MG63 (cell line): ENCODE data around the gene ACSM6. TPM values are rescaled to one million over a fixed set of nuclear protein-coding genes. Genes with fewer than 3 reads are reported as not detected.
"Not testable (repeated sequence)": the region's sequence is repeated elsewhere in the genome, so short reads cannot be mapped to it uniquely, and the experiment has no call there.

ENCODE experiments used
- DNase-seq: peaks from one replicate; pipeline ENCODE4 v3.0.0-alpha.2; 2020
- H3K27me3 ChIP-seq: fragments of 250-450 bp; sonication (Bioruptor Pico); 2 replicates; pipeline ENCODE4 v1.5.1; 2020; ENCODE audit warnings: mild to moderate bottlenecking, moderate library complexity
- H3K36me3 ChIP-seq: fragments of 250-450 bp; sonication (Bioruptor Pico); 2 replicates; pipeline ENCODE4 v1.5.1; 2020; ENCODE audit warnings: mild to moderate bottlenecking, moderate library complexity
- H3K4me3 ChIP-seq: fragments of 250-450 bp; sonication (Bioruptor Pico); 2 replicates; pipeline ENCODE4 v1.5.1; 2020; ENCODE audit warnings: mild to moderate bottlenecking, moderate library complexity
- H3K9me3 ChIP-seq: fragments of 250-450 bp; sonication (Bioruptor Pico); 2 replicates; pipeline ENCODE4 v1.5.1; 2020; ENCODE audit warnings: mild to moderate bottlenecking, moderate library complexity
- total RNA-seq: library from RNA; depleted of rRNA; stranded (reverse); fragments of >200 nt; shearing (Covaris generic); gene quantifications from 2 replicates; pipeline ENCODE4 v1.2.3, GENCODE V29; 2014; ENCODE audit warnings: low replicate concordance; rRNA removed

ACSM6 gene, protein sequence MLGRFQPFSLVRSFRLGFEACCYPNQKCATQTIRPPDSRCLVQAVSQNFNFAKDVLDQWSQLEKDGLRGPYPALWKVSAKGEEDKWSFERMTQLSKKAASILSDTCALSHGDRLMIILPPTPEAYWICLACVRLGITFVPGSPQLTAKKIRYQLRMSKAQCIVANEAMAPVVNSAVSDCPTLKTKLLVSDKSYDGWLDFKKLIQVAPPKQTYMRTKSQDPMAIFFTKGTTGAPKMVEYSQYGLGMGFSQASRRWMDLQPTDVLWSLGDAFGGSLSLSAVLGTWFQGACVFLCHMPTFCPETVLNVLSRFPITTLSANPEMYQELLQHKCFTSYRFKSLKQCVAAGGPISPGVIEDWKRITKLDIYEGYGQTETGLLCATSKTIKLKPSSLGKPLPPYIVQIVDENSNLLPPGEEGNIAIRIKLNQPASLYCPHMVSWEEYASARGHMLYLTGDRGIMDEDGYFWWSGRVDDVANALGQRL
- not detected in 2 replicates for total RNA-seq

DNA sequence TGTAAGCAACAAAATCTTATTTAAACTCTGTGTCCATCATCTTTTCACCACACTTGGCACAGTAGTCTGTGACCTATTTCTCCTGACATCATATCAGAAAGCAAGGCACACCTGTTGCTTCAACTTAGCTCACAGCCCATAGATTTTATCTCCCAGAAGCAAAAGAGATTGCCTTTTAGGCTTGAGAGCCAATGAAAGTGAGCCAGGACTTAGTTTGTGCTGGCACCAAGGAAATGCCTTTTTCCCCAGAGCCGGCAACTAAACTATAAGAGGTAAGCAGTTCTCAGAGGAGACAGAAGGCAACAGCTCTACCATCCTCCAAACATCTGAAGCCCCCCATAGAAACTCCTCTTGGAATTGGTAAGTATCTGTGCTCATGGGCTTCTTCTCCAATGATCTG lies at the start of gene ACSM6:
ACSM6 (plus strand) TSS at position 295 of the 400 bp plus-strand sequence. CDS start 248 bp downstream, outside the sequence.
- Histone ChIP-seq H3K9me3 (no peaks in the 10 kb centered on the region), H3K4me3 (no peak within 1 kb of the TSS), H3K36me3 (no peaks in the 10 kb centered on the region), H3K27me3 (peaks cover 4% of the 10 kb centered on the region; the same call in 1 of the 2 replicates)
- no peak for DNase-seq

DNA sequence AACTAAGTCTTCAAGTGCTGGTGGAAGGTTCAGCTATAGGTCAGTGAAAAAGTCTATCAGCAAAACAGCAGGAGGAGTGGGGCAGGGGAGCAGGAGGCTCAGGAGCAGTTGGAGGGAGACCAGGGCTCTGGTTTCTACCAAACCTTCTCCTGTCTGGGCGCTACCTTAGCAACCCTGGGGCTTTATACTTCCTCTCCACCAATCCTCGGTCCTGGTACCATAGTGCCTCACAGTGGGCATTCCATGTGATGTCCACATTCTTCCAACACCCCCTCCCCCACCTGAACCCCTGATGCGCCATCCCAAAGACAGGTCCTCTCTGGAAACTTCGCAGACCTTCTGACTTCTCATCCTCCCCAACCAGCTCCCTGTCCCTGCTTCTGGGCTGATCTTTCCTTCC lies 25.3 kb upstream of the ACSM6 start:
- Histone ChIP-seq H3K27me3 (no peaks in the 10 kb centered on the region), H3K36me3 (no peaks in the 10 kb centered on the region), H3K9me3 (no peaks in the 10 kb centered on the region), H3K4me3 (no peak overlapping the region)
- no peak for DNase-seq

DNA sequence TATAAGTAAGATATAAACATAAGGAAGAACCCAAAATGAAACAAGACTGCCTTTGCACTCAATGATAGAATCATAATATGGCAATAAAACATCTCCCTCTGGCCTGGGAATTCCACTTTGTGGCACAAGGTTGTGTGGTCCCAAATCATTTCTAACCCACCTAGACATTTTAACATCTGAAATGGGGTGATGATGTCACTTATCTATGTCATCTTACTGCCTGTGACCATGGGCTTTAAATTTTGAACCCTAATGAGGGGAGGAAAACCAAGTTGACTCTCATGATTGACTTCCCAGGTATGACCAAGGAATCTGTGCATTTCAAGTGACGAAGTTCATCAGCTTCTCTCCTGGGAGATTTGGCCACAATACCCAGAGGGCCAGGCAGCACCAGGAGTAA lies 24.5 kb upstream of the ACSM6 start:
- no peak overlapping the region for H3K4me3 ChIP-seq
- no peaks in the 10 kb centered on the region for H3K36me3 ChIP-seq
- H3K27me3 ChIP-seq = no peaks in the 10 kb centered on the region
- no peaks in the 10 kb centered on the region for H3K9me3 ChIP-seq
- no peak for DNase-seq

DNA sequence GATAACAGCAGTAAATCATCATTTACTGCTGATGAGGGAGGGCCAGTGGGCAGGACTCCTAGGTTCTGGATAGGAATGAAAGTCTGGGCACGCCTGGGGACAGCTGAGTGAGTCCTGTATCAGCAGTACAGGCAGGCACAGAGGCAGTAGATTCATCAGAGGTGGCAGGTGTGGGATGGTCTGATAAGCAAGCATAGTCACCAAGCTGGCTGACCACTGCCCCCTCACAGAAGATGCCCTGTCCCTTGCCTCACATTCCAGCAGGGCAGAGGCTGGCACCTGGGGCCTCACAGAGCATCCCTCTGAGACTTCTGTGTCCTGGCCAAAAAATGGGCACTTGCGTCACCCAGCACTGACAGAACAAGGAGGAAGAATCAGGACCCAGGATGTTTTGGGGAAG lies 23.2 kb upstream of the ACSM6 start:
- H3K36me3 ChIP-seq = no peaks in the 10 kb centered on the region
- H3K9me3 ChIP-seq = no peaks in the 10 kb centered on the region
- no peak overlapping the region for H3K4me3 ChIP-seq
- no peaks in the 10 kb centered on the region for H3K27me3 ChIP-seq
- DNase-seq = no peak

DNA sequence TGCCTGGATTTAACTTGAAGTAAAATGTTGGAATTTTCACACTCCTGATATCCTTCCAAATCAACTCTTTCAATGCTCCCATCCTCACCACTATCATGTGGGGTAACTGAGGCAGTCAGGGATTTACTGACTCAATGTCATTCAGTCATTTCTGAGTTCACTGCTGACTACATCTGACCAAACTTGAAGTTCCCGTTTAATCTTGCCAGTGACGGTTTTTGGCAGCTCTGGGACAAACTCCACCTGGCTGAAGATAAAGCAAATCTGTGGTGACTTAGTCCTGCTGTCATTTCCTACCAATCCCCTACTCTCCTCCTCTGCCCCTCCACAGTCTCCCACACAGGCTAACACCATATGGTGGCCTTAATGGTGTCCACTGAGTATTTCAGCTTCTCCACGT lies 22.7 kb upstream of the ACSM6 start:
- Histone ChIP-seq H3K4me3 (no peak overlapping the region), H3K27me3 (no peaks in the 10 kb centered on the region), H3K9me3 (no peaks in the 10 kb centered on the region), H3K36me3 (no peaks in the 10 kb centered on the region)
- DNase-seq = no peak

DNA sequence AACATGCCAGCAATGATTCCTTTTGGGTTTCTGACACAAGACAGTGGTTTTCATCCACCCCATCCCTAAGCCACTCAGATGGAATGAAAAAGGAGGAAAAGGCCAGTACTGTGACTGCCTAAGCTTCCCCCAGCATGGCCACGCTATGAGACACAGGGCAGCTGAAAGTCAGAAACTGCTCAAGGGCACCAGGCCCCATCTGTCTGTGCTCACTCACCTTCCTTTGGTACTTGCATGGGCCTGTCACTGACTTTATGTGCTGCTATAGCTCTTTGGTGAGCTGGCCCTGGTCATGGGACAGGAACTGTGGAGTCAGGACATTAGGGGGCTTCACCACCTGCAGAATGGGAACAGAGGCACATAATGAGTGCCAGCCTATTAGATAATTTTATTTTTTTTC lies 21.2 kb upstream of the ACSM6 start:
- Histone ChIP-seq H3K9me3 (no peaks in the 10 kb centered on the region), H3K27me3 (no peaks in the 10 kb centered on the region), H3K4me3 (no peak overlapping the region), H3K36me3 (no peaks in the 10 kb centered on the region)
- no peak for DNase-seq

DNA sequence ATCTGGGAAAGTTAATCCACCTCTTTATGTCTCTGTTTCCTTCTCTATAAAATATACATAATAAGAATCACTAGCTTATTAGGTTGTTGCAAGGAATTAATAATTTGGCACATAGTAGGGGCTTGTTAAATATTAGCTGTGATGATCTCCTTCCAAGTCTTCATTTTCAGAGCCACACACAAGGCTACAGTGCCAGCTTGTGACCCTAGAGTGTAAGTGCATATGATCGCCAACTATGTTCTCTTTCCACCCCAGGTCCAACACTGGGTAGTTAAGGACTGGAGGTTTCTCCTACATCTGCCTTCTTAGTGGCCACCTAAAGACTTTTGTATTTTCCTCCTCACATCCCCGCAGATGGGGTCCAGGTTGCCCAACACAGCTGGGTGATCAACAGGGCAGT lies 17.9 kb upstream of the ACSM6 start:
- no peak overlapping the region for H3K4me3 ChIP-seq
- H3K36me3 ChIP-seq = no peaks in the 10 kb centered on the region
- 0 out of 2 replicates have a peak, but pooled peaks cover 6% of the 10 kb centered on the region for H3K27me3 ChIP-seq
- no peak for DNase-seq
- no peaks in the 10 kb centered on the region for H3K9me3 ChIP-seq

DNA sequence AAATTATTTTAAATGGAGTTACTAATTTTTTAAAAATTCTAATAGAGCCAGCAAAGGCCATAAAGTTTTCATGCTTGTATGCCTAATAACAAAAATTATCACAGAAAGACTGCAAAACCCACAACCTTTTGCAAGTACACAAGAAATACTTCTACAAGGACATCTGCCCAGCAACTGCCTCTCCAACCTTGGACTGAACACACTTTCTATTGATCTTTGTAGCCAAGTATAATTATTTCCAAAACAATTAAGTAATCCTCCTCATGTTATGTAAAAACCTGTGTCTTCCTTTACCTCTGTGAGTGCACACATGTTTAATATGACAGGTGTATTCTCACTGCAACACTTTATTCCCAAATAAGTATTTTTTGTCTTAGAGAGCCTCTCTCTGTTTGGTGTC lies 16.6 kb upstream of the ACSM6 start:
- H3K9me3 ChIP-seq = no peaks in the 10 kb centered on the region
- no peaks in the 10 kb centered on the region for H3K36me3 ChIP-seq
- DNase-seq = no peak
- H3K4me3 ChIP-seq = no peak overlapping the region
- H3K27me3 ChIP-seq = 0 out of 2 replicates have a peak, but pooled peaks cover 6% of the 10 kb centered on the region

DNA sequence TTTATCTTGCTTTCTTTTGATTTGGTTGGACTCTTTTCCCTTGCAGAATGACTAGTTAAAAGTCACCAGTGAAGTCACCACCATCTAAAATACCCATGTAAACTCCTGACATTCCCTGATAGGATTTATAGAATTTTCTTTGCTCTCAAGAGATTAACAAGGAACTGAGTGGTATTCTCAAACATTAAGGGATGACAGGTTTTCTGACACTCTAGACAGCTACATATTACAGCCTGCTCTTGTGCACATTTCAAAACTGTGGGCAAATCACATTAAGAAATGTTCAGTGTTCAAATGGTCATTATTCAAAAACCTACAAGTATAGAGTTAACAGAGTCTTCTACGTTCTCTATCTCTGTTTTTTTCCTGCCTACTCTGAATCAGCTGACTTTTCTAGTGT lies 15.8 kb upstream of the ACSM6 start:
- DNase-seq = no peak
- no peak overlapping the region for H3K4me3 ChIP-seq

DNA sequence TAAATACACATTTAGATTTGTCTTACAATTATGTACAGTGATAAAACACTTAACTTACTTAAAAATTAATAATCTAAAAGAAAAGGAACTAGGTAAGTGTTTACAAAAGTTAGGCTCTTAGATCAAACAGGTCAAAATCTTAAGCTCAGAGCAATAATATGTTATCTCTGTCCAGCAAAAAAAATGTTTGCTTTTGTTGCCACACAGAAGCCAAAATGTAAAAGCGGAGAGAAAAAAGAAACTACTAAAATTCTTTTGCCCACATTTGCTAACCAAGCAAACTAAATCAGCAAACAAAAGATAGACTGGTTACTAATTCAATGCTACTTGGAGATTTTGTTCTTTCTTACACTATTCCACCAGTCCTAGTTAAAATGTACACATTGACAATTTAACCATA lies 15.2 kb upstream of the ACSM6 start:
- no peak for DNase-seq
- Histone ChIP-seq H3K27me3 (0 out of 2 replicates have a peak, but pooled peaks cover 6% of the 10 kb centered on the region), H3K36me3 (no peaks in the 10 kb centered on the region), H3K9me3 (no peaks in the 10 kb centered on the region), H3K4me3 (no peak overlapping the region)

More for the DNA sequence above, 15.8 kb upstream of the ACSM6 start:
- Histone ChIP-seq H3K27me3 (0 out of 2 replicates have a peak, but pooled peaks cover 6% of the 10 kb centered on the region), H3K9me3 (no peaks in the 10 kb centered on the region), H3K36me3 (no peaks in the 10 kb centered on the region)

DNA sequence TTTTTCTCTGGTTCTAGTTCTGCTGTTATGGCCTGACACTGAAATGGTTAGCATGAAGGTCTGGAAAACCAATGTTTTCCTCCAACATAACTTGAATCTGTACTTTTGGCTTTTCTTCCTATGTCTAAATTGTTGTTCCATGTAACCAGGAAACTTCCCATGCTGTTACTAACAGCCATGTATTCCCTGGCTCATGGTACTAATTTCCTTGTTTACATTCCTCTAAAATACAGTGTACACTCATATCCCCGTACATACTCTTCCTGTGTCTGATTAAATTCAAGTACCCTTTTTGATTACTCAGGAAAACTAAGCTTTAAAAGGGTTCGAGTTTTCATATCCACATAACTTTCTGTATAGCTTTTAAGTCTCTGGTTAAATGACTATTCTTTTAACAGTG lies 12.3 kb upstream of the ACSM6 start:
- Histone ChIP-seq H3K36me3 (no peaks in the 10 kb centered on the region), H3K4me3 (no peak overlapping the region), H3K27me3 (peaks cover 14% of the 10 kb centered on the region), H3K9me3 (no peaks in the 10 kb centered on the region)
- no peak for DNase-seq

DNA sequence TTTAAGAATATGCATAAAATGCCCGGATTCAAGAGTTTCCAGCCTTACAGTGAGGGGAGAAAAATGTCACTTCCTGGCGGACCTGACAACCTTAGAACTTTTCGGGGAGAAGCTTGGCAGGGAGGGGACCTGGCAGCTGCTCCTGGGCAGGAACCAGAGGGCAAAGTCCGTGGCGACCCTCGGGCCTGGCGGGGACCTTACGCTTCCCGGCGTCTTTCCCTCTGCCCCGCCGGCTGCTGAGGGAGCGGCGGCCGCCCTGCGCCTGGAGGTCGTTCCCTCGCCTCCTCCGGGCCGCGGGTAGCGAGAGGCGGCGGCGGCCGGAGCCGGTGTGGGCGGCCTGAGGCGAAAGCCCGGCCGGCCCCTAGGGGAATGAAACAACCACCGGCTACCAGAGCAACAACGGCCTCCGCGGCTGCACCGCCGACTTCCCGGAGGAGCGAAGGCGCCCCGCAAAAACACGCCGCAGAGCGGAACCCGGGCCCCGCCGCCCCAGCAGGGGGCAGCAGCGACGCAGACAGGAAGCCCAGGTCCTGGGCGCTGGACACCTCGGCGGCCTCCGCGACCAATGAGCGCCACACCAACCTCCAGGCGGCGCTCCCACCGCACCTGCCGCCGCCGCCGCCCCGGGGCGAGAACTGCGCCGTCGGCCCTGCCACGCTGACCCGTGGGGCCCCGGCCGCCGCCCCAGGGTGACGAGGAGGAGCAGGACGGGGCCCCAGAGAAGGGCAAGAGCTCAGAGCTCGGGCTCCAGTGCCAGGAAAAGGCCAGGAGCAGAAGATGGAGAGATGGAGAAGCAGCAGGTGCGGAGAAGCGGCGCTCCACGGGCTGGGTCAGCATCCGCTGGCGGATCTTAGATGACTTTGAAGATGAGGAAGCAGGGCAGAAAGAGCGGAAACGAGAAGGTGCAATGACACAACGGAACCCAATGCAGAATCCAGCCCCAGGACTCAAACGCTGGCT lies 10.5 kb upstream of the ACSM6 start:
- Histone ChIP-seq H3K27me3 (peaks cover 12% of the 10 kb centered on the region), H3K9me3 (no peaks in the 10 kb centered on the region), H3K4me3 (peak overlapping the region; percentile 54), H3K36me3 (no peaks in the 10 kb centered on the region)
- DNase-seq = peak; percentile 83

DNA sequence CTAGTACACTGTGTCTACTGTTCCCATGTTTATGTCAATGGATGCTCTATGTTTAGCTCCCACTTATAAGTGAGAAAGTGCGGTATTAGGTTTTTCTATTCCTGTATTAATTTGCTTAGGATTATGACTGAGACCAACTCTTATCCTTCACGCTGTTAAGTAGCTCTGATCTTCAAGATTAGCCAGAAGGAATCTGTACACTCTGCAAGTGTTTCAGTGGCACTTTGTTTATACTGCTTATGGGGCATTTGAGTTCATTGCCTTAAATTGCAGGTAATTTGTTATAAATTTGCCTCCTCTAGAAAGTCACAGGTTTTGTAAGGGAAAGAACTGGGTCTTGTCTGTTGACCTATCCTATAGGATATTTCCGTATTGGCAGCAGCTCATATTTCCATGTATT lies 6.4 kb upstream of the ACSM6 start:
- H3K36me3 ChIP-seq = no peaks in the 10 kb centered on the region
- H3K9me3 ChIP-seq = no peaks in the 10 kb centered on the region
- peaks cover 17% of the 10 kb centered on the region for H3K27me3 ChIP-seq
- no peak for DNase-seq
- no peak overlapping the region for H3K4me3 ChIP-seq

DNA sequence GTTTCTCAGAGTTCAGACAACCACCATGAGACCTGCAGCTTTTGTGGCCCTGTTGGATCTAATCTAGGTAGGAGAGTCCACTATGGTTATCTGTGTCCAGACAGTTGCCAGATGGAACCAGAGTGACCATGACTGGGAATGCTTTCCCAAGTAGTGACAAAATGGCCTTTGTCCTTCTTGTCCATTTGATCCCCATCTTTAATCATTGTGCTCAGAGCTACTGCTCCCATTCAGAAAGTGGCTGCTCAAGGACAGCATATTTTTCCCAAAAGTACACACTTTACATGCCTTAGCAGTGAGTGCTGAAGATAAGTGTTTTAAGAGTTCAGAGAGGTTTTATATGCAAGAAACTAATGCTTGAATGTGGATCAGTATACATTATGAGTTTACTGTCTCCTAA lies 5.4 kb upstream of the ACSM6 start:
- H3K36me3 ChIP-seq = no peaks in the 10 kb centered on the region
- H3K27me3 ChIP-seq = peaks cover 17% of the 10 kb centered on the region
- H3K4me3 ChIP-seq = no peak overlapping the region
- DNase-seq = no peak
- H3K9me3 ChIP-seq = no peaks in the 10 kb centered on the region

DNA sequence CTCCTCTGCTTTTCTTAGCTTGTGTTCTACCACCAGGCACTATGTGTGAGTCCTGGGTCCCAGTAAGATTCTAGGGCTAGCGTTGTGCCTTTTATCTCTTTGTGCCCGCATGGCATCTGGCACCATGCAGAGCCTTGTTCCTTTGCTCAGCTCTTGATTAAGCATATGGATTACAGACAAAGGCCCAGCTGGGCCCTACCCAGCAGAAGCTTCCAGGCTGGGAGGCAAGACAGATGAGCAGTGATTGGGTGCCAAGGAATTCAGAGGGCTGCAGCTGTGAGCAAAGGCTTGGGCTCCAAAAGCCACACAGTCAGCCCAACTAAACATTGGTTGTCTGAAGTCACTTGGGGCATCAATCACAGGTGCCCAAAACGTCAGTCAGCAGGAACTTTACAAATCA lies 2.0 kb downstream of the ACSM6 start:
- peak; percentile 14 for DNase-seq

DNA sequence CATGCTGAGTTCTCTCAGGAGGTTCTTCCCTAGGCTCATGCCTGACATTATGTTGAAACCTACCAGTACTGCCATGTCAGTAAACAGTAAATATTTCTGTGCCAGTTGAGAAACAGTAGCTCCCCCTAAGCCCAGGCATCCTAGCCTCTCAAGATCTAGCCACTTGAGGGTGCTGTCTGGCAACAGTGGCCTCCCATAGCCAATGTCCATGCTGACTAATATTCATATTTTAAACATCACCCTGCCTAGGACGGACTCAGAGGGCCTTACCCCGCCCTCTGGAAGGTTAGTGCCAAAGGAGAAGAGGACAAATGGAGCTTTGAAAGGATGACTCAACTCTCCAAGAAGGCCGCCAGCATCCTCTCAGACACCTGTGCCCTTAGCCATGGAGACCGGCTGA lies 7.7 kb downstream of the ACSM6 start:
- Histone ChIP-seq H3K27me3 (no peaks in the 10 kb centered on the region), H3K4me3 (no peak overlapping the region), H3K9me3 (0 out of 2 replicates have a peak, but pooled peaks cover 3% of the 10 kb centered on the region), H3K36me3 (no peaks in the 10 kb centered on the region)
- peak; percentile 65 for DNase-seq

More for the DNA sequence above, 2.0 kb downstream of the ACSM6 start:
- H3K4me3 ChIP-seq = no peak overlapping the region
- no peaks in the 10 kb centered on the region for H3K27me3 ChIP-seq
- 0 out of 2 replicates have a peak, but pooled peaks cover 3% of the 10 kb centered on the region for H3K9me3 ChIP-seq
- H3K36me3 ChIP-seq = no peaks in the 10 kb centered on the region

DNA sequence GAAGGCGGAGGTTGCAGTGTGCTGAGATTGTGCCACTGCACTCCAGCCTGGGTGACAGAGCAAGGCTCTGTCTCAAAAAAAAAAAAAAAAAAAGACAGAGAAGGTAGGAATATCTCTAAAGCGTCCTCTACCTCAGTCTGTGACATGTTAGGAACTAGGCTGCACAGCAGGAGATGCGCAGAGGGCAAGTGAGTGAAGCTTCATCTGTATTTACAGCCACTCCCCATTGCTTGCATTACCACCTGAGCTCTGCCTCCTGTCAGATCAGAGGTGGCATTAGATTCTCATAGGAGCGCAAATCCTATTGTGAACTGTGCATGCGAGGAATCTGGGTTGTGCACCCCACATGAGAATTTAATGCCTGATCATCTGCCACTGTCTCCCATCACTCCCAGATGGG lies 8.8 kb downstream of the ACSM6 start:
- not testable (repeated sequence) for DNase-seq, H3K27me3 ChIP-seq, H3K9me3 ChIP-seq

More for the DNA sequence above, 8.8 kb downstream of the ACSM6 start:
- H3K36me3 ChIP-seq, H3K4me3 ChIP-seq: not testable (repeated sequence)
